Fibroblast of lung (primary cell): ENCODE measurements around the gene SLC7A14.

Experiments
- EZH2 ChIP-seq: IDR thresholded peaks from 2 replicates; pipeline ENCODE4 v1.5.1; 2012; ENCODE audit warnings: low read length, control low read depth, mild to moderate bottlenecking; ENCODE audit errors: missing control alignments
- TF ChIP-seq, protein P1 (sequence below), 2 donors: IDR thresholded peaks in 1 of 2; conservative IDR thresholded peaks in 1 of 2; 1 replicate in 1 of 2; 2 replicates in 1 of 2; pipeline ENCODE4 v1.5.1; 2011 to 2012; ENCODE audit warnings: low read length in 2 of 2, control low read depth in 1 of 2, inconsistent platforms in 1 of 2, low read depth in 1 of 2, mild to moderate bottlenecking in 1 of 2

DNA sequence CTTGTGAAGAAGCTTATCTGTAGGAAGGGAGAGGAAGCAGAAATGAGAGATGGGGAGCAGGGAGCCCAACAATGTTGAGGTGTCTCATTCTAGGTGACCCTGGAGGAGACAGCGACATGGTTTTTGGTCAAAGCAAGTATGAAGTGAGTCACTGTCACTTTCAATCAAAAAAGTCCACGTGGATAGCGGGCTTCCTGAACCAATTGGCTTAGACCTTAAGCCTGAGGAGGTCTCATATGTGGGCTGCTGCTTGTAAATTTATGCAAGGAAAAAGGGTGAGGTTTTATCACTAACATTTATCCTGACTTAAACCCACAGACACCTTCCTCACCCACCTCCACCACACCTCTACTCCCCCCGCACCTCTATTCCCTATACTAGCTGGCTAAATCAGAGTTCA is 144.5 kb downstream of the SLC7A14 start:
- TF ChIP-seq, protein P1, sequence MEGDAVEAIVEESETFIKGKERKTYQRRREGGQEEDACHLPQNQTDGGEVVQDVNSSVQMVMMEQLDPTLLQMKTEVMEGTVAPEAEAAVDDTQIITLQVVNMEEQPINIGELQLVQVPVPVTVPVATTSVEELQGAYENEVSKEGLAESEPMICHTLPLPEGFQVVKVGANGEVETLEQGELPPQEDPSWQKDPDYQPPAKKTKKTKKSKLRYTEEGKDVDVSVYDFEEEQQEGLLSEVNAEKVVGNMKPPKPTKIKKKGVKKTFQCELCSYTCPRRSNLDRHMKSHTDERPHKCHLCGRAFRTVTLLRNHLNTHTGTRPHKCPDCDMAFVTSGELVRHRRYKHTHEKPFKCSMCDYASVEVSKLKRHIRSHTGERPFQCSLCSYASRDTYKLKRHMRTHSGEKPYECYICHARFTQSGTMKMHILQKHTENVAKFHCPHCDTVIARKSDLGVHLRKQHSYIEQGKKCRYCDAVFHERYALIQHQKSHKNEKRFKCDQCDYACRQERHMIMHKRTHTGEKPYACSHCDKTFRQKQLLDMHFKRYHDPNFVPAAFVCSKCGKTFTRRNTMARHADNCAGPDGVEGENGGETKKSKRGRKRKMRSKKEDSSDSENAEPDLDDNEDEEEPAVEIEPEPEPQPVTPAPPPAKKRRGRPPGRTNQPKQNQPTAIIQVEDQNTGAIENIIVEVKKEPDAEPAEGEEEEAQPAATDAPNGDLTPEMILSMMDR (conservative IDR thresholded peaks at IDR 0.05 in 1 of 2, IDR thresholded peaks at IDR 0.05 in 1 of 2; ENCODE audit: low read depth in 1 of 2, low read length in 2 of 2): no peak
- no peak for TF ChIP-seq EZH2
